ENCODE measurements around the gene TACR2. TPM values are rescaled to one million over a fixed set of nuclear protein-coding genes. Genes with fewer than 3 reads are reported as not detected.

Gene TACR2
- total RNA-seq, 4 donors from 2014 or later, result 18.9 to 241 (median 78.9) TPM

DNA sequence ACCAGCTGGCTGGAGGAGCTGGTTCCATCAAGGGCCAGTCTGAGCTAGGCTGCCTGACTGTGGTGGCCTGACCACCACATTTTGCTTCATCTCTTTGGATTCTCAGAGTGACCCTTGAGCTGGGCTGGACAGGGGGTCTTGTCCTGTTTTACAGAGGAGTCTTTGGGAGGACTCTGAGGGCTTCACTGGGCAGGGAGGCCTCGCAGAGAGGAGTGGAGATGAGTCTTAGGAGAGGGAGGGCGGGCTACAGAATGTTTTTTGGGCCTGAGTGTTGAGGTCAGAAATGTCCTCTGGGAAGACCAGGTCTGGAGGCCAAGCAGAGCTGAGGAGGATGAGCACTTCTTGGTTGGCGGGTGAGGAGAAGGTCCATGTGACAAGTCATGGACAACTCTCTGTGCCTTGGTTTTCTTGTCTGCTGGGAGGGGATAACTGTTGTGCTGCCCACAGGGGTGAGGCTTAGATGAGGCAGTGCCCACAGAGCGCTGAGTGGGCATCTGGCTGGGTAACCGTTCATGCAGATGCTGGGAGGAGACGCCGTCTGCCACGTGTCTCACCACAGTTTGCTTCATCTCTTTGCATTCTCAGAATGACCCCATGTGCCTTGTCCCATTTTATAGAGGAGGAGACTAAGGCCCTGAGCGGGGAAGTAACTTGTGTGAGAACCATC, 44.0 kb upstream of the TACR2 start:
- peaks cover 62 to 90% (median 76%) of the 10 kb centered on the region in 4 donors for H3K4me1 ChIP-seq
- in situ Hi-C loops (cut with MboI; ENCODE audit: low pct_ligation_motif_present in 1 of 4, low pct_unique_long_range_greater_than_20kb in 1 of 4, low sequenced_read_pairs in 3 of 4) (no loop called here), intact Hi-C loops (cut with DNase I; ENCODE audit: low total_unique reads) (no loop called here)
- H3K4me3 ChIP-seq, result no peak overlapping the region
- 94% methylated on average over 9 of the region's 9 CpGs; no CpG with 5 or more reads in 1 of the 2 donors for WGBS, 2 donors (ENCODE audit: low coverage in 1 of 2)
- H3K36me3 ChIP-seq, result no peaks in the 10 kb centered on the region
- TF ChIP-seq EP300 (IDR thresholded peaks at IDR 0.05; ENCODE audit: low read depth) (no peak), POLR2A (IDR thresholded peaks at IDR 0.05) (no peak)
- TF ChIP-seq, protein P1, sequence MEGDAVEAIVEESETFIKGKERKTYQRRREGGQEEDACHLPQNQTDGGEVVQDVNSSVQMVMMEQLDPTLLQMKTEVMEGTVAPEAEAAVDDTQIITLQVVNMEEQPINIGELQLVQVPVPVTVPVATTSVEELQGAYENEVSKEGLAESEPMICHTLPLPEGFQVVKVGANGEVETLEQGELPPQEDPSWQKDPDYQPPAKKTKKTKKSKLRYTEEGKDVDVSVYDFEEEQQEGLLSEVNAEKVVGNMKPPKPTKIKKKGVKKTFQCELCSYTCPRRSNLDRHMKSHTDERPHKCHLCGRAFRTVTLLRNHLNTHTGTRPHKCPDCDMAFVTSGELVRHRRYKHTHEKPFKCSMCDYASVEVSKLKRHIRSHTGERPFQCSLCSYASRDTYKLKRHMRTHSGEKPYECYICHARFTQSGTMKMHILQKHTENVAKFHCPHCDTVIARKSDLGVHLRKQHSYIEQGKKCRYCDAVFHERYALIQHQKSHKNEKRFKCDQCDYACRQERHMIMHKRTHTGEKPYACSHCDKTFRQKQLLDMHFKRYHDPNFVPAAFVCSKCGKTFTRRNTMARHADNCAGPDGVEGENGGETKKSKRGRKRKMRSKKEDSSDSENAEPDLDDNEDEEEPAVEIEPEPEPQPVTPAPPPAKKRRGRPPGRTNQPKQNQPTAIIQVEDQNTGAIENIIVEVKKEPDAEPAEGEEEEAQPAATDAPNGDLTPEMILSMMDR (IDR thresholded peaks at IDR 0.05), result no peak
- peak overlapping the region; percentile 80 to 90 (median 82) for H3K27ac ChIP-seq
- no peaks in the 10 kb centered on the region for H3K27me3 ChIP-seq
- DNase-seq, result no peak
- H3K9me3 ChIP-seq, result no peaks in the 10 kb centered on the region

DNA sequence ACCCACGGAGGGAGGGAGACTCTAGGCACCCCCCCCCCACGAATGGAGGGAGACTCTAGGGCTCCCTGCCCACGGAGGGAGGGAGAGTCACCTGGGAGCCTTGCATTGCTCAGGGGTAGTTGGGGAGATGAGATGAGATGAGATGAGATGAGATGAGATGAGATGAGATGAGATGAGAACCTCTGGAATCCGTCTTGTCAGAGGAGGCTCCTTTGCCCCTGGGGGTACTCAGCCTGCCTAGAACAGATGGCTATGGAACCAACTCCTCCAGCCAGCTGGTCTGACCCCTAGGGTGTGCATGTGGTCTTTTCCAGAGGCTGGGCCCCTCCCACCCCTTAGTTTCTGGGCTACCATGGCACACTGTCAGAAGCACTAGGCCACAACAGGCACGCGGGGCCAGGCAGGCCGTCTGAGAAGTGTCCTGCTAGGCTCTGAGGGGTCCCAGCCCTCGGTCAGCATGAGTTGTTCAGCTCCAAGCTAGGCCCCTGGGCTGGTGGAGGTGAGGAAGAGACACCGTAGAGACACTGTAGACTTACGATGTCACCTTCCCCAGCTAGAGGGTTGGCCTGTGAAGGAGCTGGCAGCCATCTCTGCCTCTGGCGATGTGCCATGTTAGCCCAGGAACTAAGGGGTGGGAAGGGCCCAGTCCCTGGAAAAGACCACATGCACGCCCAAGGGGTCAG, 43.3 kb upstream of the TACR2 start:
- H3K27ac ChIP-seq, result peak overlapping the region; percentile 80 to 90 (median 82)
- no peaks in the 10 kb centered on the region for H3K27me3 ChIP-seq
- 90% methylated on average over 11 of the region's 12 CpGs; no CpG with 5 or more reads in 1 of the 2 donors for WGBS, 2 donors (ENCODE audit: low coverage in 1 of 2)
- intact Hi-C loops (cut with DNase I; ENCODE audit: low total_unique reads) (no loop called here), in situ Hi-C loops (cut with MboI; ENCODE audit: low pct_ligation_motif_present in 1 of 4, low pct_unique_long_range_greater_than_20kb in 1 of 4, low sequenced_read_pairs in 3 of 4) (no loop called here)
- no peak for DNase-seq
- no peaks in the 10 kb centered on the region for H3K36me3 ChIP-seq
- no peaks in the 10 kb centered on the region for H3K9me3 ChIP-seq
- TF ChIP-seq POLR2AphosphoS5 (IDR thresholded peaks at IDR 0.05), result no peak
- no peak for TF ChIP-seq EP300 (IDR thresholded peaks at IDR 0.05; ENCODE audit: low read depth)
- TF ChIP-seq, protein P1 (IDR thresholded peaks at IDR 0.05), result no peak
- no peak for TF ChIP-seq POLR2A (IDR thresholded peaks at IDR 0.05)
- no peak overlapping the region for H3K4me3 ChIP-seq
- peaks cover 56 to 86% (median 70%) of the 10 kb centered on the region in 4 donors for H3K4me1 ChIP-seq

DNA sequence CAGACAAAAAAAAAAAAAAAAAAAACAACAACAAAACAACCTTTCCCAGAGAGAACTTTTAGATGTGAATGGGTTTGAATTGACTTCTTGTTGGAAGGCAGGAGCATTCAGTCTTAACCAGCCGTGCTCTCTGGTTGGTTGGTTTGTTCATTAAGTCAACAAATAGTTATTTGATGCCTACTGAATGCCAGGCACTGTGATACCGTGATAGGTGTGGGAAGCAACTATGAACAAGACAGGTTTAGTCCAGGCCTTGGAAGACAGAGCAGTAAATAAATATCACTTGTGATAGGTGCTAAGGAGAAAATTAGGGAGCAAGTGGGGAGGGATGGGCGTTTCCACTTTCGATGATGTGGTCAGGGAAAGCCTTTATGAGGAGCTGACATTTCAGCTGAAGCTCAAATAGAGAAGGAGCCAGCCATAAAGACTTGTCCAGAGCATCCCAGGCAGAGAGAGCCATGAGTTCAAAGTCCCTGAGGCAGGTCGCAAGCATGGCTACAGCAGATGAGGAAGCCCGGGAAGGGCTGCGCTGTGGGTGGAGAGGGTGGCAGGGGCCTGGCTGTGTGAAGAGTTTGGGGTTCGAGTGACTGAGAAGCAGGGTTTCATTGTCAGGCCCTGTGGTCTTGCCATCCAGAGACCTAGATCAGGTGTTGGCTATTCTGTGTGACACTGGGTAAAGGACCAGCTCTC, 42.5 kb upstream of the TACR2 start:
- peak; percentile 66 for DNase-seq
- in situ Hi-C loops (cut with MboI; ENCODE audit: low pct_ligation_motif_present in 1 of 4, low pct_unique_long_range_greater_than_20kb in 1 of 4, low sequenced_read_pairs in 3 of 4) (no loop called here), intact Hi-C loops (cut with DNase I; ENCODE audit: low total_unique reads) (no loop called here)
- no peak overlapping the region for H3K4me3 ChIP-seq
- peaks cover 48 to 85% (median 64%) of the 10 kb centered on the region in 4 donors for H3K4me1 ChIP-seq
- peak overlapping the region; percentile 80 to 90 (median 82) for H3K27ac ChIP-seq
- no peaks in the 10 kb centered on the region for H3K36me3 ChIP-seq
- TF ChIP-seq POLR2A (IDR thresholded peaks at IDR 0.05), result no peak
- TF ChIP-seq POLR2AphosphoS5 (IDR thresholded peaks at IDR 0.05), result peak in 1 of 3 donors; percentile 29
- 55 to 63% methylated on average over 4 to 8 of the region's 8 CpGs for WGBS, 2 donors (ENCODE audit: low coverage in 1 of 2)
- no peaks in the 10 kb centered on the region for H3K27me3 ChIP-seq
- no peaks in the 10 kb centered on the region for H3K9me3 ChIP-seq

DNA sequence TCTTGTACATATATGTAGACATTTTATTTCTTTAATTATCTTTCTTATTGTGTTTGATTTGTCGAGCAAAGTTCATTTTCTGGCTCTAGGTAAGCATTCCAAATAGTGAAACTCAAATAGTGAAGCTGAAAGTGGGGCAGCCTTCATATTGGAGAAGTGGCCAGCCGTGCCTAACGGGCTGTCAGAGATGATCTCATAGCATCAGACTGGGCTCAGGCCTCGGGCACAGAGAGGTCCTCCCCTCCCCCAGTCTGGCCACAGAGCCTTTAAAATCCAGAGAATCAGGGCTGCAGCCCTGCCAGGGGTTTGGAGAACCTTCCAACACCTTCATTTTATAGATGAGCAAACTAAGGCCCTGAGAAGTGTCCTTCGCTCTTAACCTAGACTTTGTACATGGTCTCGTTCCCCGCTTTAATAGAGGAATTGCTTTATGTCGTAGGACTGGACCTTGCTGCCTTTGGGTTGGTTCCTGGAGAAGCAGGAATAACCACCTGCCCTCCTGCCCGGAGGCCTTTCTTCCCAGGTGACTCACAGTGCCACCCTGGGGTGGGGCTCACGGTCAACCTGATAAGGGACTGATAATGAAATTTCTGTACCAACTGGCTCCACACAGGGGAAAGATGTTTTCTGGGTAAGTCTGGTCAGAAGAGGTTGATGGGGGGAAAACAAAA, 41.8 kb upstream of the TACR2 start:
- no peaks in the 10 kb centered on the region for H3K27me3 ChIP-seq
- no peaks in the 10 kb centered on the region for H3K9me3 ChIP-seq
- WGBS, 2 donors (ENCODE audit: low coverage in 1 of 2), result 17 to 44% methylated on average over 1 to 10 of the region's 10 CpGs
- DNase-seq, result peak; percentile 88
- in situ Hi-C loops (cut with MboI; ENCODE audit: low pct_ligation_motif_present in 1 of 4, low pct_unique_long_range_greater_than_20kb in 1 of 4, low sequenced_read_pairs in 3 of 4) (no loop called here), intact Hi-C loops (cut with DNase I; ENCODE audit: low total_unique reads) (no loop called here)
- H3K27ac ChIP-seq, result peak overlapping the region; percentile 80 to 90 (median 82)
- no peak overlapping the region for H3K4me3 ChIP-seq
- peak in 2 of 3 donors; percentile 61 to 68 for TF ChIP-seq POLR2AphosphoS5 (IDR thresholded peaks at IDR 0.05)
- no peak for TF ChIP-seq POLR2A (IDR thresholded peaks at IDR 0.05)
- TF ChIP-seq, protein P1 (IDR thresholded peaks at IDR 0.05), result no peak
- peak; percentile 32 for TF ChIP-seq EP300 (IDR thresholded peaks at IDR 0.05; ENCODE audit: low read depth)
- H3K36me3 ChIP-seq, result no peaks in the 10 kb centered on the region
- H3K4me1 ChIP-seq, result peaks cover 47 to 85% (median 64%) of the 10 kb centered on the region in 4 donors

Data from transverse colon (tissue), 4 donors.